Mesothelial cell of epicardium (in vitro differentiated cells): Measurements from ENCODE around the gene TRIP12. TPM values are rescaled to one million over a fixed set of nuclear protein-coding genes. Genes with fewer than 3 reads are reported as not detected.

ENCODE experiments used
- DNase-seq, 2 experiments: peaks; one replicate each; pipeline ENCODE4 v3.0.0; 2021; ENCODE audit warnings: low spot score in 2 of 2; ENCODE audit not compliant: unreplicated experiment in 2 of 2
- H3K27ac Mint-ChIP-seq: 2 replicates; pipeline ENCODE4 v1.8.0; 2021; ENCODE audit warnings: mixed read lengths
- H3K27me3 Mint-ChIP-seq: 2 replicates; pipeline ENCODE4 v1.8.0; 2021; ENCODE audit warnings: low read depth, mixed read lengths
- H3K36me3 Mint-ChIP-seq: 2 replicates; pipeline ENCODE4 v1.8.0; 2021; ENCODE audit warnings: mixed read lengths
- H3K4me1 Mint-ChIP-seq: 2 replicates; pipeline ENCODE4 v1.8.0; 2021; ENCODE audit warnings: mixed read lengths
- H3K4me3 Mint-ChIP-seq: 2 replicates; pipeline ENCODE4 v1.8.0; 2021; ENCODE audit warnings: mild to moderate bottlenecking, moderate library complexity, mixed read lengths
- H3K9me3 Mint-ChIP-seq: 2 replicates; pipeline ENCODE4 v1.8.0; 2021; ENCODE audit warnings: mixed read lengths
- CTCF ChIP-seq: fragments of 200-600 bp; sonication (generic); IDR thresholded peaks from one replicate; pipeline ENCODE4 v1.5.0; 2021; ENCODE audit warnings: antibody characterized with exemption; ENCODE audit not compliant: unreplicated experiment
- total RNA-seq: library from RNA; stranded (reverse); gene quantifications from 3 replicates; pipeline ENCODE4 v1.2.1, GENCODE V29; 2021

The TRIP12 gene
- total RNA-seq, 1 donor from 2014 or later = 253 TPM

- Mint-ChIP-seq H3K27ac (no peak overlapping the region), H3K9me3 (no peaks in the 10 kb centered on the region), H3K4me1 (no peaks in the 10 kb centered on the region), H3K27me3 (no peaks in the 10 kb centered on the region), H3K4me3 (no peak overlapping the region), H3K36me3 (no peaks in the 10 kb centered on the region)
- TF ChIP-seq CTCF = no peak
- no peak for DNase-seq
Measured at GRCh38 chr2:229955663-229956062, 33.9 kb upstream of the TRIP12 start.

- Mint-ChIP-seq H3K27me3 (no peaks in the 10 kb centered on the region), H3K27ac (no peak overlapping the region), H3K4me1 (no peaks in the 10 kb centered on the region), H3K9me3 (no peaks in the 10 kb centered on the region), H3K4me3 (no peak overlapping the region), H3K36me3 (no peaks in the 10 kb centered on the region)
- TF ChIP-seq CTCF = no peak
- DNase-seq = no peak
Measured at GRCh38 chr2:229952256-229952835, 30.5 kb upstream of the TRIP12 start.

GRCh38 chr2:229947544-229947943 is 25.7 kb upstream of the TRIP12 start:
- peaks cover 2% of the 10 kb centered on the region for H3K36me3 Mint-ChIP-seq
- H3K27me3 Mint-ChIP-seq = no peaks in the 10 kb centered on the region
- H3K9me3 Mint-ChIP-seq = no peaks in the 10 kb centered on the region
- no peak for TF ChIP-seq CTCF
- DNase-seq = no peak
- no peak overlapping the region for H3K4me3 Mint-ChIP-seq
- peaks cover 6% of the 10 kb centered on the region for H3K4me1 Mint-ChIP-seq
- H3K27ac Mint-ChIP-seq = no peak overlapping the region

GRCh38 chr2:229945975-229946374 is 24.2 kb upstream of the TRIP12 start:
- Mint-ChIP-seq H3K36me3 (peaks cover 2% of the 10 kb centered on the region), H3K27ac (no peak overlapping the region), H3K4me3 (no peak overlapping the region), H3K9me3 (no peaks in the 10 kb centered on the region), H3K27me3 (no peaks in the 10 kb centered on the region), H3K4me1 (peaks cover 6% of the 10 kb centered on the region)
- no peak for DNase-seq
- no peak for TF ChIP-seq CTCF

GRCh38 chr2:229943770-229944449 is 22.1 kb upstream of the TRIP12 start:
- no peak for DNase-seq
- peaks cover 7% of the 10 kb centered on the region for H3K36me3 Mint-ChIP-seq
- no peaks in the 10 kb centered on the region for H3K27me3 Mint-ChIP-seq
- no peaks in the 10 kb centered on the region for H3K9me3 Mint-ChIP-seq
- peak overlapping the region; percentile 82 for H3K27ac Mint-ChIP-seq
- H3K4me3 Mint-ChIP-seq = no peak overlapping the region
- peaks cover 6% of the 10 kb centered on the region for H3K4me1 Mint-ChIP-seq
- TF ChIP-seq CTCF = no peak
